ENCODE results near the gene CST9. TPM values are rescaled to one million over a fixed set of nuclear protein-coding genes. Genes with fewer than 3 reads are reported as not detected.

Gene CST9
- total RNA-seq, 4 donors from 2014 or later, result not detected

GRCh38 chr20:23606652-23607049 is 934 bp upstream of the CST9 start:
- H3K27me3 ChIP-seq, result no peaks in the 10 kb centered on the region
- in situ Hi-C loops (cut with MboI; ENCODE audit: low sequenced_read_pairs in 4 of 4) (loop anchor here in 2 of 4 donors (10.0 to 25.0 kb wide), 3 partner anchors 162 to 262 kb away; partner anchors contain the start of gene NAPB (in 1 of the 2)), intact Hi-C loops (cut with DNase I; ENCODE audit: low total_unique reads) (loop anchor here (2.0 to 5.0 kb wide), 2 partner anchors 164 to 256 kb away; partner anchors contain the start of gene NXT1)
- H3K27ac ChIP-seq, result no peak overlapping the region
- H3K4me1 ChIP-seq, result no peaks in the 10 kb centered on the region
- no peak overlapping the region for H3K4me3 ChIP-seq
- no peaks in the 10 kb centered on the region for H3K9me3 ChIP-seq
- DNase-seq (peak; percentile 54 to 68), ATAC-seq (peak; percentile 87 to 95)
- no peak for TF ChIP-seq POLR2A (IDR thresholded peaks at IDR 0.05)
- TF ChIP-seq CTCF (IDR thresholded peaks at IDR 0.05 in 4 of 5, conservative IDR thresholded peaks at IDR 0.05 in 1 of 5), result peak; percentile 76 to 88 (median 81)
- H3K36me3 ChIP-seq, result no peaks in the 10 kb centered on the region

- Histone ChIP-seq H3K9me3 (no peaks in the 10 kb centered on the region), H3K36me3 (no peaks in the 10 kb centered on the region), H3K4me1 (no peaks in the 10 kb centered on the region), H3K27ac (no peak overlapping the region), H3K27me3 (no peaks in the 10 kb centered on the region), H3K4me3 (no peak overlapping the region)
- intact Hi-C loops (cut with DNase I; ENCODE audit: low total_unique reads) (no loop called here), in situ Hi-C loops (cut with MboI; ENCODE audit: low sequenced_read_pairs in 4 of 4) (loop anchor here in 2 of 4 donors (10.0 to 25.0 kb wide), 3 partner anchors 160 to 260 kb away; partner anchors contain the start of gene NAPB (in 1 of the 2))
- no peak for TF ChIP-seq POLR2A (IDR thresholded peaks at IDR 0.05)
- no peak for TF ChIP-seq CTCF (IDR thresholded peaks at IDR 0.05 in 4 of 5, conservative IDR thresholded peaks at IDR 0.05 in 1 of 5)
- ATAC-seq (no peak), DNase-seq (no peak)
These were observed 1.4 kb downstream of the CST9 start for GRCh38 chr20:23604306-23604705.

- H3K27me3 ChIP-seq, result no peaks in the 10 kb centered on the region
- intact Hi-C loops (cut with DNase I; ENCODE audit: low total_unique reads), result no loop called here
- in situ Hi-C loops (cut with MboI; ENCODE audit: low sequenced_read_pairs in 4 of 4), result loop anchor here in 2 of 4 donors (10.0 to 25.0 kb wide), 3 partner anchors 159 to 259 kb away; partner anchors contain the start of gene NAPB (in 1 of the 2)
- no peak overlapping the region for H3K4me3 ChIP-seq
- H3K4me1 ChIP-seq, result no peaks in the 10 kb centered on the region
- no peak for TF ChIP-seq POLR2A (IDR thresholded peaks at IDR 0.05)
- TF ChIP-seq CTCF (IDR thresholded peaks at IDR 0.05 in 4 of 5, conservative IDR thresholded peaks at IDR 0.05 in 1 of 5), result no peak
- H3K36me3 ChIP-seq, result no peaks in the 10 kb centered on the region
- DNase-seq (no peak), ATAC-seq (no peak)
- no peak overlapping the region for H3K27ac ChIP-seq
- no peaks in the 10 kb centered on the region for H3K9me3 ChIP-seq
These were observed 2.4 kb downstream of the CST9 start for GRCh38 chr20:23603321-23603720.

GRCh38 chr20:23602699-23603098 is 3.0 kb downstream of the CST9 start:
- Histone ChIP-seq H3K4me3 (no peak overlapping the region), H3K9me3 (no peaks in the 10 kb centered on the region), H3K27me3 (no peaks in the 10 kb centered on the region), H3K36me3 (no peaks in the 10 kb centered on the region), H3K27ac (no peak overlapping the region), H3K4me1 (no peaks in the 10 kb centered on the region)
- intact Hi-C loops (cut with DNase I; ENCODE audit: low total_unique reads) (no loop called here), in situ Hi-C loops (cut with MboI; ENCODE audit: low sequenced_read_pairs in 4 of 4) (loop anchor here in 2 of 4 donors (10.0 to 25.0 kb wide), 3 partner anchors 158 to 258 kb away; partner anchors contain the start of gene NAPB (in 1 of the 2))
- DNase-seq, result no peak
- TF ChIP-seq CTCF (IDR thresholded peaks at IDR 0.05 in 4 of 5, conservative IDR thresholded peaks at IDR 0.05 in 1 of 5) (no peak), POLR2A (IDR thresholded peaks at IDR 0.05) (no peak)
- ATAC-seq, result no peak

Measured in gastrocnemius medialis (tissue), 4 donors.